Memory B cell (primary cell): Measurements from ENCODE around the gene RIC3.
A peak's percentile ranks its signal among the peaks of the same experiment; 100 is the strongest.

ENCODE experiments used
- ATAC-seq: fragments of 150-1000 bp; cut with Tn5 transposase; 2 replicates; pipeline ENCODE4 v1.10.0; 2021; ENCODE audit warnings: low read depth, mild to moderate bottlenecking, moderate library complexity
- DNase-seq, 2 donors: peaks; one replicate each; pipeline ENCODE4 v3.0.0; 2022; ENCODE audit warnings: low spot score in 2 of 2
- H3K27ac Mint-ChIP-seq: one replicate; pipeline ENCODE4 v1.8.0; 2022; ENCODE audit warnings: mild to moderate bottlenecking, moderate library complexity, mixed read lengths
- H3K27me3 Mint-ChIP-seq: one replicate; pipeline ENCODE4 v1.8.0; 2022; ENCODE audit warnings: mixed read lengths
- H3K36me3 Mint-ChIP-seq: one replicate; pipeline ENCODE4 v1.8.0; 2022; ENCODE audit warnings: mild to moderate bottlenecking, mixed read lengths
- H3K4me1 Mint-ChIP-seq: one replicate; pipeline ENCODE4 v1.8.0; 2022; ENCODE audit warnings: mixed read lengths
- H3K4me3 Mint-ChIP-seq: one replicate; pipeline ENCODE4 v1.8.0; 2022; ENCODE audit warnings: mild to moderate bottlenecking, moderate library complexity, mixed read lengths
- H3K9me3 Mint-ChIP-seq: one replicate; pipeline ENCODE4 v1.8.0; 2022; ENCODE audit warnings: mixed read lengths

Gene RIC3

GRCh38 chr11:8083088-8083395 is 85.8 kb downstream of the RIC3 start:
- Mint-ChIP-seq H3K36me3 (no peaks in the 10 kb centered on the region), H3K4me3 (no peak overlapping the region), H3K4me1 (no peaks in the 10 kb centered on the region)

GRCh38 chr11:8082391-8083087 is 86.3 kb downstream of the RIC3 start:
- no peak for DNase-seq
- Mint-ChIP-seq H3K4me1 (no peaks in the 10 kb centered on the region), H3K27ac (no peak overlapping the region), H3K36me3 (no peaks in the 10 kb centered on the region), H3K9me3 (no peaks in the 10 kb centered on the region), H3K27me3 (peaks cover 44% of the 10 kb centered on the region), H3K4me3 (peak overlapping the region; percentile 54)
- no peak for ATAC-seq

More at GRCh38 chr11:8083088-8083395, 85.8 kb downstream of the RIC3 start:
- DNase-seq (no peak), ATAC-seq (no peak)
- Mint-ChIP-seq H3K27ac (no peak overlapping the region), H3K27me3 (peaks cover 44% of the 10 kb centered on the region), H3K9me3 (no peaks in the 10 kb centered on the region)

- no peak for ATAC-seq
- Mint-ChIP-seq H3K9me3 (no peaks in the 10 kb centered on the region), H3K4me3 (peak overlapping the region; percentile 54), H3K27me3 (peaks cover 38% of the 10 kb centered on the region), H3K36me3 (no peaks in the 10 kb centered on the region), H3K4me1 (no peaks in the 10 kb centered on the region), H3K27ac (no peak overlapping the region)
- no peak for DNase-seq
Measured at GRCh38 chr11:8081591-8082250, 87.1 kb downstream of the RIC3 start.

GRCh38 chr11:8080674-8081590 is 87.9 kb downstream of the RIC3 start, which contains the start of gene TUB:
TSS of gene TUB (plus strand) at chr11:8081211. CDS start at chr11:8081511, 300 bp downstream.
- no peaks in the 10 kb centered on the region for H3K4me1 Mint-ChIP-seq
- peak within 1 kb of the TSS; percentile 77 for H3K4me3 Mint-ChIP-seq
- H3K27ac Mint-ChIP-seq = no peak within 1 kb of the TSS
- ATAC-seq (peak; percentile 74), DNase-seq (no peak)
- no peaks in the 10 kb centered on the region for H3K9me3 Mint-ChIP-seq
- H3K27me3 Mint-ChIP-seq = peaks cover 36% of the 10 kb centered on the region
- H3K36me3 Mint-ChIP-seq = no peaks in the 10 kb centered on the region

- ATAC-seq = no peak
- H3K27ac Mint-ChIP-seq = no peak overlapping the region
- H3K9me3 Mint-ChIP-seq = no peaks in the 10 kb centered on the region
Measured at GRCh38 chr11:8080069-8080670, 88.7 kb downstream of the RIC3 start.

GRCh38 chr11:8079111-8079675 is 89.6 kb downstream of the RIC3 start:
- ATAC-seq = no peak
- DNase-seq = no peak
- no peaks in the 10 kb centered on the region for H3K36me3 Mint-ChIP-seq
- no peak overlapping the region for H3K4me3 Mint-ChIP-seq
- H3K27ac Mint-ChIP-seq = no peak overlapping the region
- H3K9me3 Mint-ChIP-seq = no peaks in the 10 kb centered on the region
- H3K4me1 Mint-ChIP-seq = no peaks in the 10 kb centered on the region
- H3K27me3 Mint-ChIP-seq = peaks cover 29% of the 10 kb centered on the region

More at GRCh38 chr11:8080069-8080670, 88.7 kb downstream of the RIC3 start:
- Mint-ChIP-seq H3K27me3 (peaks cover 32% of the 10 kb centered on the region), H3K4me3 (peak overlapping the region; percentile 77), H3K36me3 (no peaks in the 10 kb centered on the region), H3K4me1 (no peaks in the 10 kb centered on the region)
- DNase-seq = no peak

GRCh38 chr11:8075119-8075726 is 93.6 kb downstream of the RIC3 start:
- H3K4me3 Mint-ChIP-seq = no peak overlapping the region
- no peaks in the 10 kb centered on the region for H3K36me3 Mint-ChIP-seq
- H3K27me3 Mint-ChIP-seq = peaks cover 15% of the 10 kb centered on the region
- H3K4me1 Mint-ChIP-seq = peaks cover 7% of the 10 kb centered on the region
- H3K27ac Mint-ChIP-seq = no peak overlapping the region
- ATAC-seq = no peak
- no peak for DNase-seq
- no peaks in the 10 kb centered on the region for H3K9me3 Mint-ChIP-seq

- Mint-ChIP-seq H3K9me3 (no peaks in the 10 kb centered on the region), H3K36me3 (no peaks in the 10 kb centered on the region), H3K27me3 (peaks cover 13% of the 10 kb centered on the region), H3K27ac (no peak overlapping the region), H3K4me1 (peaks cover 7% of the 10 kb centered on the region), H3K4me3 (no peak overlapping the region)
- DNase-seq (no peak), ATAC-seq (no peak)
Measured at GRCh38 chr11:8071616-8072581, 96.9 kb downstream of the RIC3 start.

GRCh38 chr11:8070417-8071115 is 98.3 kb downstream of the RIC3 start:
- Mint-ChIP-seq H3K4me1 (peaks cover 7% of the 10 kb centered on the region), H3K27me3 (peaks cover 13% of the 10 kb centered on the region), H3K36me3 (no peaks in the 10 kb centered on the region), H3K9me3 (no peaks in the 10 kb centered on the region), H3K4me3 (peak overlapping the region; percentile 21), H3K27ac (no peak overlapping the region)
- DNase-seq (no peak), ATAC-seq (peak; percentile 82)

GRCh38 chr11:8069771-8070170 is 99.1 kb downstream of the RIC3 start:
- H3K4me3 Mint-ChIP-seq = no peak overlapping the region
- H3K27ac Mint-ChIP-seq = no peak overlapping the region
- peaks cover 13% of the 10 kb centered on the region for H3K27me3 Mint-ChIP-seq
- H3K4me1 Mint-ChIP-seq = peaks cover 7% of the 10 kb centered on the region
- H3K36me3 Mint-ChIP-seq = no peaks in the 10 kb centered on the region
- no peaks in the 10 kb centered on the region for H3K9me3 Mint-ChIP-seq
- no peak for ATAC-seq
- DNase-seq = no peak

GRCh38 chr11:8068605-8069221 is 100.1 kb downstream of the RIC3 start:
- no peak for ATAC-seq
- peaks cover 7% of the 10 kb centered on the region for H3K4me1 Mint-ChIP-seq
- peaks cover 13% of the 10 kb centered on the region for H3K27me3 Mint-ChIP-seq
- no peaks in the 10 kb centered on the region for H3K9me3 Mint-ChIP-seq
- H3K4me3 Mint-ChIP-seq = no peak overlapping the region
- no peak for DNase-seq
- H3K36me3 Mint-ChIP-seq = no peaks in the 10 kb centered on the region
- H3K27ac Mint-ChIP-seq = no peak overlapping the region
